Kidney (tissue), 14 donors: ENCODE measurements around the gene CASQ1. TPM values are rescaled to one million over a fixed set of nuclear protein-coding genes. Genes with fewer than 3 reads are reported as not detected.

Experiments
- DNase-seq, 5 donors: peaks; one replicate each; pipeline ENCODE4 v3.0.0-alpha.2; 2013 to 2020
- FAIRE-seq: peaks from 2 replicates; lab custom pipeline; 2012; peaks lifted over from hg19 to GRCh38; lab: Jason Lieb, UNC
- H3K27ac ChIP-seq, 2 donors: one replicate each; pipeline ENCODE4 v1.7.0; 2013; ENCODE audit warnings: low read depth in 2 of 2, low read length in 2 of 2, inconsistent platforms in 1 of 2
- H3K27me3 ChIP-seq: one replicate; pipeline ENCODE4 v1.7.1; 2013; ENCODE audit warnings: low read length, inconsistent platforms; ENCODE audit not compliant: control insufficient read depth, insufficient read depth
- H3K36me3 ChIP-seq, 3 donors: one replicate each; pipeline versions ENCODE4 v1.7.0 to v1.7.1; 2013; ENCODE audit warnings: low read length in 3 of 3, control low read depth in 1 of 3, inconsistent platforms in 1 of 3; ENCODE audit not compliant: insufficient read depth in 3 of 3, control insufficient read depth in 2 of 3
- H3K4me1 ChIP-seq, 3 donors: one replicate each; pipeline versions ENCODE4 v1.7.0 to v1.7.1; 2013; ENCODE audit warnings: low read length in 3 of 3, inconsistent platforms in 1 of 3, low read depth in 1 of 3; ENCODE audit not compliant: control insufficient read depth in 2 of 3, insufficient read depth in 2 of 3
- H3K4me3 ChIP-seq, 3 donors: one replicate each; pipeline versions ENCODE4 v1.7.0 to v1.8.1; 2013; ENCODE audit warnings: low read length in 3 of 3, control low read depth in 1 of 3, inconsistent platforms in 1 of 3
- H3K9ac ChIP-seq, 3 donors: one replicate each; pipeline versions ENCODE4 v1.7.0 to v1.7.1; 2013; ENCODE audit warnings: low read length in 3 of 3, control low read depth in 1 of 3, inconsistent platforms in 1 of 3
- H3K9me3 ChIP-seq, 3 donors: one replicate each; pipeline versions ENCODE4 v1.7.0 to v1.7.1; 2013; ENCODE audit warnings: low read length in 3 of 3, control low read depth in 1 of 3, inconsistent platforms in 1 of 3; ENCODE audit not compliant: control insufficient read depth in 2 of 3, insufficient read depth in 1 of 3
- CTCF ChIP-seq: IDR thresholded peaks from 3 replicates; pipeline ENCODE4 v1.5.1; 2012; ENCODE audit warnings: mild to moderate bottlenecking, moderate library complexity, borderline replicate concordance; ENCODE audit not compliant: insufficient read depth; ENCODE audit errors: extremely low read depth
- intact Hi-C: fragments of 100-400 bp; cut with DNase I; formaldehyde crosslinking; loops from one replicate; pipeline ENCODE4 v1.11.1; 2022
- polyA plus RNA-seq: library from polyadenylated mRNA; stranded (reverse); fragments of 350-450 nt; fragmentation: Illumina TruSeq; extraction: RNeasy Lipid Tissue Mini Kit (QIAGEN cat#74804); gene quantifications from one replicate; pipeline ENCODE4 v1.2.3, GENCODE V29; 2014; ENCODE audit warnings: low read depth, low replicate concordance; ENCODE audit not compliant: insufficient read depth
- total RNA-seq: library from RNA; stranded (reverse); fragmentation: NEBNext Ultra II Directional; extraction: Animal tissue kit (Norgen Biotek cat#: 25700); gene quantifications from one replicate; pipeline ENCODE4 v1.2.1, GENCODE V29; 2021
- donor health status: control.
- donor health status: control.
- donor health status: control.
- donor health status: control.
- donor health status: control.
- donor health status: DM: yes; HTN: yes; CAD: no.
- donor health status: Normal renal cell carcinoma (clear cell type).

CASQ1 gene
- total and polyA plus RNA-seq, 2 donors from 2014 or later, result 0.57 TPM; not detected in 1

- no peak for FAIRE-seq
These were observed 39.1 kb upstream of the CASQ1 start, which contains the start of gene ATP1A4 for GRCh38 chr1:160151303-160151702. TSS of gene ATP1A4 (plus strand) at chr1:160151603. CDS start at chr1:160152041, 438 bp downstream.

GRCh38 chr1:160154790-160155189 is 35.6 kb upstream of the CASQ1 start:
- no peaks in the 10 kb centered on the region for H3K9me3 ChIP-seq
- H3K27ac ChIP-seq, result no peak overlapping the region
- no peak overlapping the region for H3K9ac ChIP-seq
- H3K36me3 ChIP-seq, result no peaks in the 10 kb centered on the region
- no peaks in the 10 kb centered on the region for H3K4me1 ChIP-seq
- H3K4me3 ChIP-seq, result no peak overlapping the region
- FAIRE-seq (no peak), DNase-seq (no peak)
- no peaks in the 10 kb centered on the region for H3K27me3 ChIP-seq
- TF ChIP-seq CTCF, result no peak
- intact Hi-C loops, result no loop called here

More at GRCh38 chr1:160151303-160151702, 39.1 kb upstream of the CASQ1 start, which contains the start of gene ATP1A4:
- intact Hi-C loops, result no loop called here
- no peak for TF ChIP-seq CTCF
- Histone ChIP-seq H3K27ac (no peak within 1 kb of the TSS), H3K4me1 (no peaks in the 10 kb centered on the region), H3K36me3 (no peaks in the 10 kb centered on the region), H3K9ac (no peak within 1 kb of the TSS), H3K9me3 (no peaks in the 10 kb centered on the region), H3K27me3 (no peaks in the 10 kb centered on the region), H3K4me3 (no peak within 1 kb of the TSS)
- DNase-seq, result no peak

DNA sequence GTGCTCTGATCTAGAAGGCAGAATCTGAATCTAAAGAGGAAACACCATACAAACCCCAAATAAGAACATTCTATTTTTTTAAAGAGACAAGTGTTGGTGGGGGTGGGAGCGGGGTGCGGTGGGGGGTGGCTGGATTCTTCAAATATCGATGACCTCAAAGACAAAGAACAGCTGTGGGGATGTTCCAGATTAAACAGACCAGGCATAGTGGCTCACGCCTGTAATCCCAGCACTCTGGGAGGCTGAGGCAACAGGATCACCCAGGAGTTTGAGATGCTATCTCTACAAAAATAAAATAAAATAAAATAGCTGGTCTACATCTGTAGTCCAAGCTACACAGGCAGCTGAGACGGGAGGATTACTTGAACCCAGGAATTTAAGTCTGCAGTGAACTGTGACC is 34.0 kb upstream of the CASQ1 start:
- FAIRE-seq (no peak), DNase-seq (no peak)
- H3K27me3 ChIP-seq, result no peaks in the 10 kb centered on the region
- H3K4me1 ChIP-seq, result no peaks in the 10 kb centered on the region
- H3K27ac ChIP-seq, result no peak overlapping the region
- intact Hi-C loops, result no loop called here
- no peaks in the 10 kb centered on the region for H3K9me3 ChIP-seq
- TF ChIP-seq CTCF, result no peak
- H3K36me3 ChIP-seq, result no peaks in the 10 kb centered on the region
- no peak overlapping the region for H3K9ac ChIP-seq
- no peak overlapping the region for H3K4me3 ChIP-seq

DNA sequence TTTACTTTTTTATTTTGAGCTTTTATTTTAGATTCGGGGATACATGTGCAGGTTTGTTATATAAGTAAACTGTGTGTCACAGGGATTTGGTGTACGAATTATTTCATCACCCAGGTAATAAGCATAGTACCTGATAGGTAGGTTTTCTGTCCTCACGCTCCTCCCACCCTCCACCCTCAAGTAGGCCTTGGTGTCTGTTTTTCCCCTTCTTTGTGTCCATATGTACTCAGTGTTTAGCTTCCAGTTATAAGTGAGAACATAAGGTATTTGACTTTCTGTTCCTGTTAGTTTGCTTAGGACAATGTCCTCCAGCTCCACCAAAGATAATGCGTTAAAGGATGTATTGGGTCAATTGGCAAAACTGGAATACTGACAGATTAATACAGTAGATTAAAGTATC is 33.2 kb upstream of the CASQ1 start:
- FAIRE-seq (no peak), DNase-seq (no peak)
- intact Hi-C loops, result no loop called here
- no peak for TF ChIP-seq CTCF
- Histone ChIP-seq H3K4me3 (no peak overlapping the region), H3K4me1 (no peaks in the 10 kb centered on the region), H3K27ac (no peak overlapping the region), H3K9me3 (no peaks in the 10 kb centered on the region), H3K9ac (no peak overlapping the region), H3K36me3 (no peaks in the 10 kb centered on the region), H3K27me3 (no peaks in the 10 kb centered on the region)
